Astrocyte (in vitro differentiated cells and primary cell): ENCODE measurements around the gene MTCH1.

Experiments used
- EZH2 ChIP-seq: IDR thresholded peaks from 2 replicates; pipeline ENCODE4 v1.6.1; 2012; ENCODE audit warnings: mild to moderate bottlenecking, low read length, inconsistent platforms; ENCODE audit not compliant: insufficient read depth
- TF ChIP-seq, protein P1 (sequence below): IDR thresholded peaks from 2 replicates; pipeline ENCODE4 v1.5.1; 2011; ENCODE audit warnings: low read depth, mild to moderate bottlenecking, inconsistent platforms, low read length, moderate library complexity; ENCODE audit not compliant: insufficient read depth

DNA sequence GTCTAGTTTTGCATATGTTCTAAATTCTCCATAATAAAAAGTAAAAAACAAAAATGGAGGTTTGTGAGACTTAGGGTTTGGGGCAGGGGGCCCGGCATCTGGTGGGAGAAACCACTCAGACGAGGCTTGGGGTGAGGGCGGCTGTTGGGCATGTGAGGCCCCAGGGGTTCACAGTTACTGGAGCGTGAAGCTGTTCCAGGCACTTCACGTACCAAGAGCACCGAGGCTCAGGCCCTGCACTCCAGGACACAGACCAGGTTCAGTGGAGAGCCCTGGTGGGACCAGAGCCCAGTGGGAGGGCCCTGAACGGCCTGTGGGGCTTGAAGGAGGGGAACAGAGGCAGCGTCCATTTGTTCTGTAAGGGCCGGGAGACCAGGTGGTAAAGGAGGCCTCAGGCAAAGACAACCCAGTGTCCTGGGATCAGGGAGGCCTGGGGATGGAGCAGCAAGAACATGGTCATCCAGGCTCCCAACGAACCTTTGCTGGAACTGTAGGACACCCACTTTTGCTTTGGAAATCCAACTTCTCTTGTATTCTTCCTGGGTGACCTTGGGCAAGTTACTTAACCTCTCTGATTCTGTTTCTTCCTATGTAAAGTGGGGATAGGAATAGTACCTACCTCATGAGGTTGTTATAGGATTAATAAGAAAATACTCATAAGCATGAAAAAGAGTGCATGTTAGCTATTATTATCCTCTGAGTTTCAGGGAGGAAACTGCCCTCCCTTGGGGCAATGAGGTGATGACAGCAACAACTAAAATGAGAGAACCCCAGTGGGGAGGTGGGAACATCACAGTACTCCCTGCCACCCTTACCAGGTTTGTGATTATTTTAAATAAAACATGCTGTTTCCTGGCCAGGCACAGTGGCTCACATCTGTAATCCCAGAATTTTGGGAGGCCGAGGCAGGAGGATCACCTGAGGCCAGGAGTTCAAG, 18.3 kb upstream of the MTCH1 start:
- TF ChIP-seq, protein P1, sequence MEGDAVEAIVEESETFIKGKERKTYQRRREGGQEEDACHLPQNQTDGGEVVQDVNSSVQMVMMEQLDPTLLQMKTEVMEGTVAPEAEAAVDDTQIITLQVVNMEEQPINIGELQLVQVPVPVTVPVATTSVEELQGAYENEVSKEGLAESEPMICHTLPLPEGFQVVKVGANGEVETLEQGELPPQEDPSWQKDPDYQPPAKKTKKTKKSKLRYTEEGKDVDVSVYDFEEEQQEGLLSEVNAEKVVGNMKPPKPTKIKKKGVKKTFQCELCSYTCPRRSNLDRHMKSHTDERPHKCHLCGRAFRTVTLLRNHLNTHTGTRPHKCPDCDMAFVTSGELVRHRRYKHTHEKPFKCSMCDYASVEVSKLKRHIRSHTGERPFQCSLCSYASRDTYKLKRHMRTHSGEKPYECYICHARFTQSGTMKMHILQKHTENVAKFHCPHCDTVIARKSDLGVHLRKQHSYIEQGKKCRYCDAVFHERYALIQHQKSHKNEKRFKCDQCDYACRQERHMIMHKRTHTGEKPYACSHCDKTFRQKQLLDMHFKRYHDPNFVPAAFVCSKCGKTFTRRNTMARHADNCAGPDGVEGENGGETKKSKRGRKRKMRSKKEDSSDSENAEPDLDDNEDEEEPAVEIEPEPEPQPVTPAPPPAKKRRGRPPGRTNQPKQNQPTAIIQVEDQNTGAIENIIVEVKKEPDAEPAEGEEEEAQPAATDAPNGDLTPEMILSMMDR = no peak
- TF ChIP-seq EZH2 = no peak
